GM10266 (cell line): ENCODE results near the gene ABCA1.

Experiments
- DNase-seq: peaks from one replicate; pipeline ENCODE4 v3.0.0; 2012; ENCODE audit errors: extremely low spot score
- CTCF ChIP-seq: IDR thresholded peaks from 2 replicates; pipeline ENCODE4 v1.5.1; 2012; ENCODE audit warnings: mild to moderate bottlenecking, low read depth; ENCODE audit not compliant: control insufficient read depth, insufficient read depth; ENCODE audit errors: missing control alignments

The ABCA1 gene

GRCh38 chr9:104820336-104820735, 107.6 kb downstream of the ABCA1 start:
- DNase-seq = no peak
- TF ChIP-seq CTCF = no peak

- TF ChIP-seq CTCF = no peak
- no peak for DNase-seq
Measured at GRCh38 chr9:104819033-104819432, 108.9 kb downstream of the ABCA1 start.

- no peak for DNase-seq
- no peak for TF ChIP-seq CTCF
Measured at GRCh38 chr9:104817437-104817836, 110.5 kb downstream of the ABCA1 start.

- DNase-seq = no peak
- TF ChIP-seq CTCF = no peak
Measured at GRCh38 chr9:104815851-104816565, 111.9 kb downstream of the ABCA1 start.

- no peak for DNase-seq
- no peak for TF ChIP-seq CTCF
Measured at GRCh38 chr9:104810421-104811339, 117.3 kb downstream of the ABCA1 start.

GRCh38 chr9:104808035-104808614, 119.8 kb downstream of the ABCA1 start:
- no peak for DNase-seq
- no peak for TF ChIP-seq CTCF
